T-helper 1 cell treated with Interleukin-12 subunit alpha and Interleukin-12 subunit beta and Interleukin-4 antibody, amounts not matched to agents 30 ng/mL and 1 ng/mL, for 36 hours (primary cell): ENCODE measurements around the gene KRTAP10-1. TPM values are rescaled to one million over a fixed set of nuclear protein-coding genes. Genes with fewer than 3 reads are reported as not detected.
"Not testable (repeated sequence)": the region's sequence is repeated elsewhere in the genome, so short reads cannot be mapped to it uniquely, and the experiment has no call there.

Experiments used
- intact Hi-C: fragments of 100-400 bp; cut with micrococcal nuclease; formaldehyde crosslinking; loops from one replicate; pipeline ENCODE4 v1.15.1; 2024
- total RNA-seq: library from RNA; stranded (reverse); gene quantifications from 2 replicates; pipeline ENCODE4 v1.2.3, GENCODE V29; 2022

KRTAP10-1 gene
- total RNA-seq, 1 donor from 2014 or later, result not detected

GRCh38 chr21:44571844-44572782 is 32.1 kb upstream of the KRTAP10-1 start:
- intact Hi-C loops, result no loop called here

GRCh38 chr21:44571296-44571695 is 31.3 kb upstream of the KRTAP10-1 start:
- intact Hi-C loops, result no loop called here

GRCh38 chr21:44569861-44570517 is 30.0 kb upstream of the KRTAP10-1 start:
- intact Hi-C loops, result loop anchor here (5.0 kb wide), 1 partner anchor 87 kb away; the partner anchor contains the start of gene KRTAP12-3

- intact Hi-C loops, result loop anchor here (5.0 kb wide), 1 partner anchor 88 kb away; the partner anchor contains the start of gene KRTAP12-3
These were observed 28.9 kb upstream of the KRTAP10-1 start for GRCh38 chr21:44568667-44569556.

GRCh38 chr21:44568261-44568660 is 28.3 kb upstream of the KRTAP10-1 start:
- intact Hi-C loops, result loop anchor here (5.0 kb wide), 1 partner anchor 89 kb away; the partner anchor contains the start of gene KRTAP12-3

GRCh38 chr21:44567481-44568171 is 27.6 kb upstream of the KRTAP10-1 start:
- intact Hi-C loops, result loop anchor here (5.0 kb wide), 1 partner anchor 90 kb away; the partner anchor contains the start of gene KRTAP12-3

- intact Hi-C loops, result loop anchor here (5.0 kb wide), 1 partner anchor 91 kb away; the partner anchor contains the start of gene KRTAP12-3
These were observed 26.4 kb upstream of the KRTAP10-1 start for GRCh38 chr21:44566403-44566802.

- intact Hi-C loops, result loop anchor here (5.0 kb wide), 1 partner anchor 92 kb away; the partner anchor contains the start of gene KRTAP12-3
These were observed 25.0 kb upstream of the KRTAP10-1 start for GRCh38 chr21:44564886-44565598.

GRCh38 chr21:44564099-44564498 is 24.1 kb upstream of the KRTAP10-1 start:
- intact Hi-C loops, result no loop called here

- intact Hi-C loops, result no loop called here
These were observed 18.7 kb upstream of the KRTAP10-1 start, which contains the start of gene KRTAP10-3 for GRCh38 chr21:44558695-44559094. Gene KRTAP10-3 (minus strand): TSS chr21:44558795. CDS start chr21:44558715, 80 bp downstream.

- intact Hi-C loops, result not testable (repeated sequence)
These were observed 18.3 kb upstream of the KRTAP10-1 start for GRCh38 chr21:44558329-44558675.

GRCh38 chr21:44557491-44558328 is 17.7 kb upstream of the KRTAP10-1 start:
- intact Hi-C loops, result no loop called here

GRCh38 chr21:44556879-44557278 is 16.9 kb upstream of the KRTAP10-1 start:
- intact Hi-C loops, result no loop called here

GRCh38 chr21:44555200-44555875 is 15.3 kb upstream of the KRTAP10-1 start:
- intact Hi-C loops, result no loop called here

GRCh38 chr21:44552681-44553080 is 12.7 kb upstream of the KRTAP10-1 start:
- intact Hi-C loops, result no loop called here

- intact Hi-C loops, result no loop called here
These were observed 12.1 kb upstream of the KRTAP10-1 start for GRCh38 chr21:44552136-44552535.

- intact Hi-C loops, result no loop called here
These were observed 11.5 kb upstream of the KRTAP10-1 start, which contains the start of gene KRTAP10-2 for GRCh38 chr21:44551340-44551961. Gene KRTAP10-2 (minus strand): TSS chr21:44551505. CDS start chr21:44551458, 47 bp downstream.
